IMR-90 (cell line): ENCODE results near the gene FOXF1. TPM values are rescaled to one million over a fixed set of nuclear protein-coding genes. Genes with fewer than 3 reads are reported as not detected.
A peak's percentile ranks its signal among the peaks of the same experiment; 100 is the strongest.

Experiments
- ATAC-seq: fragments of 200-7000 bp; cut with Tn5 transposase; 2 replicates; pipeline ENCODE4 v1.9.1; 2020; ENCODE audit warnings: low read depth, mild to moderate bottlenecking, moderate library complexity
- BruUV-seq: library from RNA; stranded (reverse); fragments of 400-500 nt; replicated peaks from 2 replicates; lab custom pipeline; 2021; lab: Mats Ljungman, UMichigan
- CTCF ChIA-PET: fragments of 300-600 bp; formaldehyde crosslinking; extraction: SDS; loops from one replicate; lab custom pipeline; 2021; ENCODE audit warnings: antibody characterized with exemption; lab: Yijun Ruan, JAX
- POLR2A ChIA-PET: fragments of 300-600 bp; sonication (Branson Sonifier 250); formaldehyde crosslinking; loops from one replicate; lab custom pipeline; 2022; ENCODE audit warnings: antibody characterized with exemption; ENCODE audit not compliant: unreplicated experiment; lab: Charles Lee
- DNase-seq: peaks from one replicate; pipeline ENCODE4 v3.0.0; 2013
- H2AFZ ChIP-seq: replicated peaks from 2 replicates; pipeline ENCODE3; 2013; ENCODE audit warnings: low read length, mild to moderate bottlenecking; ENCODE audit not compliant: poor library complexity
- H2AK5ac ChIP-seq: 2 replicates; pipeline ENCODE4 v1.6.1; 2013; ENCODE audit warnings: low read depth, low read length, inconsistent platforms
- H2AK9ac ChIP-seq: replicated peaks from 2 replicates; pipeline ENCODE3; 2013; ENCODE audit warnings: mild to moderate bottlenecking, low read depth, low read length, moderate library complexity; ENCODE audit not compliant: poor library complexity
- H2BK120ac ChIP-seq: 2 replicates; pipeline ENCODE4 v1.6.1; 2013; ENCODE audit warnings: low read depth, low read length, inconsistent platforms
- H2BK15ac ChIP-seq: 3 replicates; pipeline ENCODE4 v1.6.1; 2013; ENCODE audit warnings: low read depth, low read length, inconsistent platforms
- H2BK20ac ChIP-seq: 2 replicates; pipeline ENCODE4 v1.6.1; 2013; ENCODE audit warnings: low read depth, mild to moderate bottlenecking, inconsistent platforms, low read length, moderate library complexity
- H2BK5ac ChIP-seq: 2 replicates; pipeline ENCODE4 v1.6.1; 2013; ENCODE audit warnings: mild to moderate bottlenecking, low read depth, low read length, inconsistent platforms; ENCODE audit not compliant: poor library complexity, severe bottlenecking
- H3K14ac ChIP-seq: replicated peaks from 2 replicates; pipeline ENCODE4 v1.6.1; 2013; ENCODE audit warnings: low read depth, low read length, inconsistent platforms
- H3K18ac ChIP-seq: 2 replicates; pipeline ENCODE4 v1.6.1; 2013; ENCODE audit warnings: low read depth, low read length, control low read depth
- H3K23ac ChIP-seq: 2 replicates; pipeline ENCODE4 v1.6.1; 2013; ENCODE audit warnings: low read depth, low read length, inconsistent platforms
- H3K27ac ChIP-seq: 2 replicates; pipeline ENCODE4 v1.5.1; 2013; ENCODE audit warnings: mild to moderate bottlenecking, control low read depth, low read length; ENCODE audit not compliant: insufficient read depth
- H3K27me3 ChIP-seq: 2 replicates; pipeline ENCODE4 v1.6.1; 2013; ENCODE audit warnings: low read length; ENCODE audit not compliant: control insufficient read depth, insufficient read depth
- H3K36me3 ChIP-seq: 2 replicates; pipeline ENCODE4 v1.6.1; 2013; ENCODE audit warnings: low read length, mixed read lengths; ENCODE audit not compliant: control insufficient read depth, insufficient read depth
- H3K4ac ChIP-seq: 2 replicates; pipeline ENCODE4 v1.6.1; 2013; ENCODE audit warnings: low read depth, low read length, inconsistent platforms
- H3K4me1 ChIP-seq: 2 replicates; pipeline ENCODE4 v1.6.1; 2013; ENCODE audit warnings: low read length, mixed read lengths; ENCODE audit not compliant: control insufficient read depth, insufficient read depth
- H3K4me2 ChIP-seq: 2 replicates; pipeline ENCODE4 v1.6.1; 2013; ENCODE audit warnings: low read depth, mild to moderate bottlenecking, control low read depth, low read length, moderate library complexity
- H3K4me3 ChIP-seq: 2 replicates; pipeline ENCODE4 v1.5.1; 2013; ENCODE audit warnings: low read depth, mild to moderate bottlenecking, control low read depth, low read length, moderate library complexity; ENCODE audit not compliant: insufficient read depth
- H3K56ac ChIP-seq: 2 replicates; pipeline ENCODE4 v1.6.1; 2013; ENCODE audit warnings: low read length, inconsistent platforms; ENCODE audit not compliant: insufficient read depth; ENCODE audit errors: extremely low read depth
- H3K79me1 ChIP-seq, 2 experiments: 2 replicates each; pipeline ENCODE4 v1.6.1; 2013; ENCODE audit warnings: low read length in 2 of 2, inconsistent platforms in 1 of 2, low read depth in 1 of 2
- H3K9ac ChIP-seq: 2 replicates; pipeline ENCODE4 v1.6.1; 2013; ENCODE audit warnings: low read depth, low read length, control low read depth
- H3K9me1 ChIP-seq: 2 replicates; pipeline ENCODE4 v1.6.1; 2013; ENCODE audit warnings: low read length, inconsistent platforms; ENCODE audit not compliant: insufficient read depth
- H3K9me3 ChIP-seq: 2 replicates; pipeline ENCODE4 v1.6.1; 2013; ENCODE audit warnings: low read length; ENCODE audit not compliant: control insufficient read depth, insufficient read depth
- H4K20me1 ChIP-seq: 2 replicates; pipeline ENCODE4 v1.6.1; 2013; ENCODE audit warnings: low read length, inconsistent platforms; ENCODE audit not compliant: insufficient read depth
- H4K5ac ChIP-seq: 2 replicates; pipeline ENCODE4 v1.6.1; 2013; ENCODE audit warnings: mild to moderate bottlenecking, low read depth, low read length, control low read depth
- H4K8ac ChIP-seq, 2 experiments: 2 replicates each; pipeline ENCODE4 v1.6.1; 2013; ENCODE audit warnings: low read depth in 2 of 2, low read length in 2 of 2, control low read depth in 1 of 2, inconsistent platforms in 1 of 2
- H4K91ac ChIP-seq: 2 replicates; pipeline ENCODE4 v1.6.1; 2013; ENCODE audit warnings: low read depth, low read length, inconsistent platforms; ENCODE audit not compliant: insufficient read depth
- BHLHE40 ChIP-seq: fragments of 150-350 bp; IDR thresholded peaks from 2 replicates; pipeline ENCODE4 v1.6.1; 2016; ENCODE audit warnings: mild to moderate bottlenecking, low read depth, low read length
- MAFK ChIP-seq: IDR thresholded peaks from 2 replicates; pipeline ENCODE4 v1.6.1; 2012; ENCODE audit warnings: low read depth, low read length, improper control_type of control experiment
- MAZ ChIP-seq: IDR thresholded peaks from 2 replicates; pipeline ENCODE4 v1.6.1; 2012; ENCODE audit warnings: low read depth, mild to moderate bottlenecking, low read length, improper control_type of control experiment, moderate library complexity, borderline replicate concordance
- MXI1 ChIP-seq: IDR thresholded peaks from 2 replicates; pipeline ENCODE4 v1.6.1; 2012; ENCODE audit warnings: low read depth, mild to moderate bottlenecking, low read length, moderate library complexity, borderline replicate concordance
- NFE2L2 ChIP-seq: fragments of 150-350 bp; IDR thresholded peaks from 2 replicates; pipeline ENCODE4 v1.6.1; 2016; ENCODE audit warnings: low read depth, mild to moderate bottlenecking, low read length
- RAD21 ChIP-seq: IDR thresholded peaks from 2 replicates; pipeline ENCODE4 v1.6.1; 2012; ENCODE audit warnings: low read length, improper control_type of control experiment
- SMC3 ChIP-seq: fragments of 150-350 bp; IDR thresholded peaks from 2 replicates; pipeline ENCODE4 v1.6.1; 2016; ENCODE audit warnings: low read depth, mild to moderate bottlenecking, antibody characterized with exemption, low read length, moderate library complexity
- WGBS, 2 experiments: methylation state at CpG; one replicate each; pipeline versions ENCODE4 v1.1.5 to v1.1.7; 2013; ENCODE audit warnings: missing lambda C conversion rate in 2 of 2; ENCODE audit not compliant: insufficient read length in 1 of 2; ENCODE audit errors: extremely low coverage in 2 of 2; 5-methylcytosine and 5-hydroxymethylcytosine counted together
- dilution Hi-C: fragments of 300-500 bp; cut with HindIII; formaldehyde crosslinking; loops from one replicate; pipeline ENCODE4 v1.14.3; 2018; ENCODE audit warnings: low sequenced_read_pairs; ENCODE audit not compliant: unreplicated experiment
- in situ Hi-C: fragments of 300-500 bp; cut with MboI; formaldehyde crosslinking; loops from 3 replicates; pipeline ENCODE4 v1.14.3; 2019; ENCODE audit warnings: low sequenced_read_pairs, inconsistent platforms, mixed read lengths
- intact Hi-C: fragments of 100-400 bp; cut with micrococcal nuclease; formaldehyde crosslinking; loops from 2 replicates; pipeline ENCODE4 v1.10.0; 2022
- polyA plus RNA-seq, 3 experiments: library from polyadenylated mRNA; depleted of rRNA; stranded (reverse); fragments of >200 nt; gene quantifications; 2 replicates each; pipeline ENCODE4 v1.2.3, GENCODE V29; 2012; ENCODE audit warnings: low replicate concordance in 1 of 3
- total RNA-seq: library from RNA; depleted of rRNA; stranded (reverse); fragments of >200 nt; gene quantifications from 2 replicates; pipeline ENCODE4 v1.2.3, GENCODE V29; 2012
- TF ChIP-seq, protein P1 (sequence below): fragments of 150-350 bp; IDR thresholded peaks from 2 replicates; pipeline ENCODE4 v1.6.1; 2017; ENCODE audit warnings: mild to moderate bottlenecking, antibody characterized with exemption, low read length, low read depth
- TF ChIP-seq, protein P2 (sequence below): conservative IDR thresholded peaks from 2 replicates; pipeline ENCODE4 v1.5.1; 2012; ENCODE audit warnings: mild to moderate bottlenecking, low read depth, low read length, improper control_type of control experiment

The FOXF1 gene
- total and polyA plus RNA-seq, 2 of the 4 experiments (the other 2 are of a cell fraction), result 2.7 to 33.0 TPM

DNA sequence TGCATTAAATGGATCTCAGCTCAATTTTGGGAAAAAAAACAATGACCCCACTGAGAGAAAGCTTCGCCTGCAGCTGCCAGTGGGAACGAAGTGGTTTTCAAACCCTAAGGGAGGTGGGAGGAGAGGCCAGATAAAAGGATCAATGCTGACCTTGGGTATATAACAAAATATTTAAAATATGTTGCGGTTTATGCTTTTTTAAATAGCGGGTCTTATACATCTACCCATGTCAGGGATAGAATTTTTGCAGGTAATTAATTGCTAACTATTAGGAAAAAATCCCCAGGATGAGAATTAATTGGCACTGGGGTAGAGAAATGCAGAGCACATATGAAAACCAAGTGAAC is 10.9 kb upstream of the FOXF1 start:
- dilution Hi-C loops, result no loop called here
- no peak for DNase-seq
- no peaks in the 10 kb centered on the region for H3K27me3 ChIP-seq

More for the DNA sequence above, 10.9 kb upstream of the FOXF1 start:
- Histone ChIP-seq H2AK5ac (no peak overlapping the region), H3K36me3 (peaks cover 70% of the 10 kb centered on the region), H2BK120ac (peak overlapping the region; percentile 92), H2AFZ (no peak overlapping the region), H4K5ac (peak overlapping the region; percentile 7), H3K14ac (peak overlapping the region; percentile 29; the same call in 1 of the 2 replicates), H3K27ac (peak overlapping the region; percentile 97), H3K56ac (peak overlapping the region; percentile 37; the same call in 1 of the 2 replicates), H3K9me3 (no peaks in the 10 kb centered on the region), H3K23ac (peak overlapping the region; percentile 36; the same call in 1 of the 2 replicates), H2BK20ac (no peak overlapping the region), H3K4me3 (peak overlapping the region; percentile 41), H4K8ac (peak overlapping the region; percentile 49 to 91; a peak in 3 of 4 replicates), H3K79me1 (peaks cover 0 to 37% of the 10 kb centered on the region in 2 experiments; a peak in 2 of 4 replicates), H2BK5ac (peak overlapping the region; percentile 91), H3K9ac (peak overlapping the region; percentile 94), H3K18ac (peak overlapping the region; percentile 74; the same call in 1 of the 2 replicates), H3K9me1 (peaks cover 17% of the 10 kb centered on the region), H2BK15ac (no peak overlapping the region), H4K20me1 (peaks cover 96% of the 10 kb centered on the region), H3K4me1 (peaks cover 56% of the 10 kb centered on the region), H3K4me2 (peak overlapping the region; percentile 94), H3K4ac (peak overlapping the region; percentile 97; the same call in 1 of the 2 replicates), H2AK9ac (no peak overlapping the region), H4K91ac (peak overlapping the region; percentile 53)
- ChIA-PET CTCF (no interaction called here), POLR2A (interaction anchor here (0.7 kb wide), 1 partner anchor 677 kb away, joined by 3 read pairs; no protein-coding TSS in a partner anchor)
- no CpG with 5 or more reads among the region's 4 CpGs for WGBS, 2 experiments
- TF ChIP-seq SMC3, result no peak
- TF ChIP-seq MAFK, result no peak
- TF ChIP-seq RAD21, result no peak
- no peak for TF ChIP-seq NFE2L2
- TF ChIP-seq, protein P1, sequence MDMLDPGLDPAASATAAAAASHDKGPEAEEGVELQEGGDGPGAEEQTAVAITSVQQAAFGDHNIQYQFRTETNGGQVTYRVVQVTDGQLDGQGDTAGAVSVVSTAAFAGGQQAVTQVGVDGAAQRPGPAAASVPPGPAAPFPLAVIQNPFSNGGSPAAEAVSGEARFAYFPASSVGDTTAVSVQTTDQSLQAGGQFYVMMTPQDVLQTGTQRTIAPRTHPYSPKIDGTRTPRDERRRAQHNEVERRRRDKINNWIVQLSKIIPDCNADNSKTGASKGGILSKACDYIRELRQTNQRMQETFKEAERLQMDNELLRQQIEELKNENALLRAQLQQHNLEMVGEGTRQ, result no peak
- TF ChIP-seq MAZ, result no peak
- TF ChIP-seq, protein P2, sequence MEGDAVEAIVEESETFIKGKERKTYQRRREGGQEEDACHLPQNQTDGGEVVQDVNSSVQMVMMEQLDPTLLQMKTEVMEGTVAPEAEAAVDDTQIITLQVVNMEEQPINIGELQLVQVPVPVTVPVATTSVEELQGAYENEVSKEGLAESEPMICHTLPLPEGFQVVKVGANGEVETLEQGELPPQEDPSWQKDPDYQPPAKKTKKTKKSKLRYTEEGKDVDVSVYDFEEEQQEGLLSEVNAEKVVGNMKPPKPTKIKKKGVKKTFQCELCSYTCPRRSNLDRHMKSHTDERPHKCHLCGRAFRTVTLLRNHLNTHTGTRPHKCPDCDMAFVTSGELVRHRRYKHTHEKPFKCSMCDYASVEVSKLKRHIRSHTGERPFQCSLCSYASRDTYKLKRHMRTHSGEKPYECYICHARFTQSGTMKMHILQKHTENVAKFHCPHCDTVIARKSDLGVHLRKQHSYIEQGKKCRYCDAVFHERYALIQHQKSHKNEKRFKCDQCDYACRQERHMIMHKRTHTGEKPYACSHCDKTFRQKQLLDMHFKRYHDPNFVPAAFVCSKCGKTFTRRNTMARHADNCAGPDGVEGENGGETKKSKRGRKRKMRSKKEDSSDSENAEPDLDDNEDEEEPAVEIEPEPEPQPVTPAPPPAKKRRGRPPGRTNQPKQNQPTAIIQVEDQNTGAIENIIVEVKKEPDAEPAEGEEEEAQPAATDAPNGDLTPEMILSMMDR, result no peak
- TF ChIP-seq BHLHE40, result no peak
- TF ChIP-seq MXI1, result no peak
- in situ Hi-C loops, result no loop called here
- intact Hi-C loops, result no loop called here
- no TSS peak for BruUV-seq
- no peak for ATAC-seq
